HUDEP-2 (cell line): ENCODE results near the gene CCDC192.

Experiments used
- DNase-seq, 76 experiments: peaks; one replicate each; lab custom pipeline; 2025; ENCODE audit not compliant: unreplicated experiment in 76 of 76; lab: John Stamatoyannopoulos, UW

Gene CCDC192

GRCh38 chr5:127969002-127969401, 265.8 kb downstream of the CCDC192 start:
- no peak for DNase-seq

GRCh38 chr5:127969651-127970050, 266.5 kb downstream of the CCDC192 start:
- no peak for DNase-seq

- no peak for DNase-seq
These were observed 266.9 kb downstream of the CCDC192 start for GRCh38 chr5:127970081-127970480.

GRCh38 chr5:127970854-127971425, 267.7 kb downstream of the CCDC192 start:
- no peak for DNase-seq

- no peak for DNase-seq
These were observed 272.8 kb downstream of the CCDC192 start for GRCh38 chr5:127975961-127976360.

- no peak for DNase-seq
These were observed 273.3 kb downstream of the CCDC192 start for GRCh38 chr5:127976525-127976924.

GRCh38 chr5:127976991-127977717, 274.0 kb downstream of the CCDC192 start:
- no peak for DNase-seq

- no peak for DNase-seq
These were observed 275.6 kb downstream of the CCDC192 start for GRCh38 chr5:127978738-127979300.

GRCh38 chr5:127979475-127979874, 276.3 kb downstream of the CCDC192 start:
- DNase-seq, result no peak

- no peak for DNase-seq
These were observed 277.7 kb downstream of the CCDC192 start for GRCh38 chr5:127980843-127981242.

GRCh38 chr5:127981498-127981897, 278.3 kb downstream of the CCDC192 start:
- no peak for DNase-seq

- DNase-seq, result no peak
These were observed 282.7 kb downstream of the CCDC192 start for GRCh38 chr5:127985811-127986325.

GRCh38 chr5:127987354-127988145, 284.4 kb downstream of the CCDC192 start:
- no peak for DNase-seq

- peak in 3 of 76 experiments; percentile 5 to 14 (median 14) for DNase-seq
These were observed 285.1 kb downstream of the CCDC192 start for GRCh38 chr5:127988146-127988760.
